ENCODE results near the gene KIF2C. TPM values are rescaled to one million over a fixed set of nuclear protein-coding genes. Genes with fewer than 3 reads are reported as not detected.

Gene KIF2C
- polyA plus RNA-seq, 1 experiment: 14.3 TPM

- DNase-seq (ENCODE audit: low read depth, low spot score): no peak
- no peaks in the 10 kb centered on the region; the same call in 1 of the 2 replicates for H3K9me3 ChIP-seq (ENCODE audit: control insufficient read depth, insufficient read depth, low read length)
- POLR2A ChIA-PET: no interaction called here
- no peak overlapping the region for H3K4me3 ChIP-seq (ENCODE audit: low read depth, low read length)
- TF ChIP-seq CTCF (IDR thresholded peaks at IDR 0.05; ENCODE audit: low read depth, low read length): no peak
- CTCF ChIA-PET: interaction anchor here (1.3 kb wide), 1 partner anchor 236 kb away, joined by 3 read pairs; no protein-coding TSS in a partner anchor
- no peak overlapping the region for H3K27ac ChIP-seq (ENCODE audit: low read depth, low read length)
- H3K27me3 ChIP-seq (ENCODE audit: control insufficient read depth, insufficient read depth, low read length): no peaks in the 10 kb centered on the region
Measured at GRCh38 chr1:44778705-44779576, 39.3 kb downstream of the KIF2C start.

GRCh38 chr1:44780583-44781121, 41.0 kb downstream of the KIF2C start:
- ChIA-PET CTCF (interaction anchor here (0.5 to 1.3 kb wide), 2 partner anchors 9 to 27 kb away, joined by 3 to 5 read pairs; no protein-coding TSS in a partner anchor), POLR2A (interaction anchor here (0.6 to 0.9 kb wide), 3 partner anchors 14 to 45 kb away, joined by 3 to 6 read pairs (median 3); partner anchors contain the start of gene PLK3)
- no peak overlapping the region for H3K4me3 ChIP-seq (ENCODE audit: low read depth, low read length)
- TF ChIP-seq CTCF (IDR thresholded peaks at IDR 0.05; ENCODE audit: low read depth, low read length): no peak
- H3K9me3 ChIP-seq (ENCODE audit: control insufficient read depth, insufficient read depth, low read length): no peaks in the 10 kb centered on the region; the same call in 1 of the 2 replicates
- DNase-seq (ENCODE audit: low read depth, low spot score): no peak
- peaks cover 2% of the 10 kb centered on the region for H3K27me3 ChIP-seq (ENCODE audit: control insufficient read depth, insufficient read depth, low read length)
- no peak overlapping the region for H3K27ac ChIP-seq (ENCODE audit: low read depth, low read length)

GRCh38 chr1:44783697-44784093, 44.1 kb downstream of the KIF2C start:
- H3K27ac ChIP-seq (ENCODE audit: low read depth, low read length): no peak overlapping the region
- ChIA-PET CTCF (interaction anchor here (0.7 to 2.2 kb wide), 3 partner anchors 10 to 69 kb away, joined by 3 to 10 read pairs (median 4); partner anchors contain the start of gene RNU5D-1), POLR2A (interaction anchor here (0.6 to 2.3 kb wide), 6 partner anchors 8 to 228 kb away, joined by 3 to 9 read pairs (median 5); partner anchors contain the start of genes HECTD3, PLK3 and RPS8)
- H3K9me3 ChIP-seq (ENCODE audit: control insufficient read depth, insufficient read depth, low read length): no peaks in the 10 kb centered on the region; the same call in 1 of the 2 replicates
- DNase-seq (ENCODE audit: low read depth, low spot score): no peak
- no peak for TF ChIP-seq CTCF (IDR thresholded peaks at IDR 0.05; ENCODE audit: low read depth, low read length)
- H3K27me3 ChIP-seq (ENCODE audit: control insufficient read depth, insufficient read depth, low read length): peaks cover 2% of the 10 kb centered on the region
- peak overlapping the region; percentile 41; the same call in 1 of the 2 replicates for H3K4me3 ChIP-seq (ENCODE audit: low read depth, low read length)

- ChIA-PET POLR2A (interaction anchor here (0.6 to 2.3 kb wide), 4 partner anchors 9 to 60 kb away, joined by 4 to 9 read pairs (median 6); partner anchors contain the start of genes PLK3 and RPS8), CTCF (interaction anchor here (0.6 to 2.2 kb wide), 8 partner anchors 9 to 70 kb away, joined by 3 to 10 read pairs (median 4); partner anchors contain the start of genes BTBD19 and RNU5D-1)
- DNase-seq (ENCODE audit: low read depth, low spot score): no peak
- no peaks in the 10 kb centered on the region; the same call in 1 of the 2 replicates for H3K9me3 ChIP-seq (ENCODE audit: control insufficient read depth, insufficient read depth, low read length)
- no peak for TF ChIP-seq CTCF (IDR thresholded peaks at IDR 0.05; ENCODE audit: low read depth, low read length)
- no peak overlapping the region for H3K27ac ChIP-seq (ENCODE audit: low read depth, low read length)
- H3K4me3 ChIP-seq (ENCODE audit: low read depth, low read length): peak overlapping the region; percentile 41
- peaks cover 2% of the 10 kb centered on the region for H3K27me3 ChIP-seq (ENCODE audit: control insufficient read depth, insufficient read depth, low read length)
Measured at GRCh38 chr1:44784094-44785028, 44.7 kb downstream of the KIF2C start.

Data from AG04450 (cell line).